GM12891 (cell line): ENCODE measurements around the gene ZNF394.

Experiments used
- POLR2A ChIP-seq: IDR thresholded peaks from 2 replicates; pipeline ENCODE4 v1.6.1; 2011; ENCODE audit warnings: low read depth, low read length, control low read depth
- POLR2AphosphoS5 ChIP-seq: IDR thresholded peaks from 2 replicates; pipeline ENCODE4 v1.6.1; 2011; ENCODE audit warnings: low read depth, low read length, control low read depth
- POU2F2 ChIP-seq: IDR thresholded peaks from 2 replicates; pipeline ENCODE4 v1.6.1; 2011; ENCODE audit warnings: low read depth, mild to moderate bottlenecking, control low read depth, low read length, moderate library complexity

- TF ChIP-seq POLR2A (no peak), POU2F2 (no peak), POLR2AphosphoS5 (no peak)
These were observed 39.4 kb downstream of the ZNF394 start for GRCh38 chr7:99460651-99461050.
